Mesothelial cell of epicardium (in vitro differentiated cells): Measurements from ENCODE around the gene SEPTIN2. TPM values are rescaled to one million over a fixed set of nuclear protein-coding genes. Genes with fewer than 3 reads are reported as not detected.
"Not testable (repeated sequence)": the region's sequence is repeated elsewhere in the genome, so short reads cannot be mapped to it uniquely, and the experiment has no call there.

Experiments
- DNase-seq, 2 experiments: peaks; one replicate each; pipeline ENCODE4 v3.0.0; 2021; ENCODE audit warnings: low spot score in 2 of 2; ENCODE audit not compliant: unreplicated experiment in 2 of 2
- H3K27ac Mint-ChIP-seq: 2 replicates; pipeline ENCODE4 v1.8.0; 2021; ENCODE audit warnings: mixed read lengths
- H3K27me3 Mint-ChIP-seq: 2 replicates; pipeline ENCODE4 v1.8.0; 2021; ENCODE audit warnings: low read depth, mixed read lengths
- H3K36me3 Mint-ChIP-seq: 2 replicates; pipeline ENCODE4 v1.8.0; 2021; ENCODE audit warnings: mixed read lengths
- H3K4me1 Mint-ChIP-seq: 2 replicates; pipeline ENCODE4 v1.8.0; 2021; ENCODE audit warnings: mixed read lengths
- H3K4me3 Mint-ChIP-seq: 2 replicates; pipeline ENCODE4 v1.8.0; 2021; ENCODE audit warnings: mild to moderate bottlenecking, moderate library complexity, mixed read lengths
- H3K9me3 Mint-ChIP-seq: 2 replicates; pipeline ENCODE4 v1.8.0; 2021; ENCODE audit warnings: mixed read lengths
- CTCF ChIP-seq: fragments of 200-600 bp; sonication (generic); IDR thresholded peaks from one replicate; pipeline ENCODE4 v1.5.0; 2021; ENCODE audit warnings: antibody characterized with exemption; ENCODE audit not compliant: unreplicated experiment
- total RNA-seq: library from RNA; stranded (reverse); gene quantifications from 3 replicates; pipeline ENCODE4 v1.2.1, GENCODE V29; 2021

The SEPTIN2 gene
- total RNA-seq, 1 donor from 2014 or later: 522 TPM

GRCh38 chr2:241275504-241275903 is 40.2 kb upstream of the SEPTIN2 start:
- Mint-ChIP-seq H3K9me3 (peaks cover 19% of the 10 kb centered on the region), H3K4me3 (no peak overlapping the region)

GRCh38 chr2:241275910-241276309 is 39.8 kb upstream of the SEPTIN2 start:
- Mint-ChIP-seq H3K4me3 (no peak overlapping the region), H3K36me3 (peaks cover 23% of the 10 kb centered on the region), H3K9me3 (peaks cover 19% of the 10 kb centered on the region), H3K27ac (no peak overlapping the region), H3K4me1 (peaks cover 16% of the 10 kb centered on the region), H3K27me3 (no peaks in the 10 kb centered on the region)
- no peak for TF ChIP-seq CTCF
- no peak for DNase-seq

More at GRCh38 chr2:241275504-241275903, 40.2 kb upstream of the SEPTIN2 start:
- Mint-ChIP-seq H3K27me3 (no peaks in the 10 kb centered on the region), H3K36me3 (peaks cover 23% of the 10 kb centered on the region), H3K4me1 (peaks cover 20% of the 10 kb centered on the region), H3K27ac (no peak overlapping the region)
- no peak for DNase-seq
- TF ChIP-seq CTCF: no peak

- H3K27me3 Mint-ChIP-seq, H3K27ac Mint-ChIP-seq, H3K4me3 Mint-ChIP-seq, DNase-seq: not testable (repeated sequence)
- Mint-ChIP-seq H3K9me3 (peaks cover 19% of the 10 kb centered on the region), H3K36me3 (peaks cover 23% of the 10 kb centered on the region), H3K4me1 (peaks cover 19% of the 10 kb centered on the region)
These were observed 37.4 kb upstream of the SEPTIN2 start for GRCh38 chr2:241278306-241278705.

GRCh38 chr2:241279413-241279812 is 36.3 kb upstream of the SEPTIN2 start:
- peak overlapping the region; percentile 80 for H3K27ac Mint-ChIP-seq
- no peaks in the 10 kb centered on the region for H3K27me3 Mint-ChIP-seq
- H3K4me3 Mint-ChIP-seq: no peak overlapping the region
- no peak for TF ChIP-seq CTCF
- peaks cover 19% of the 10 kb centered on the region for H3K9me3 Mint-ChIP-seq
- DNase-seq: no peak
- peaks cover 21% of the 10 kb centered on the region for H3K4me1 Mint-ChIP-seq
- H3K36me3 Mint-ChIP-seq: peaks cover 23% of the 10 kb centered on the region

GRCh38 chr2:241279828-241280227 is 35.9 kb upstream of the SEPTIN2 start:
- H3K9me3 Mint-ChIP-seq: peaks cover 18% of the 10 kb centered on the region
- peaks cover 21% of the 10 kb centered on the region for H3K4me1 Mint-ChIP-seq
- peak overlapping the region; percentile 80 for H3K27ac Mint-ChIP-seq
- H3K27me3 Mint-ChIP-seq: no peaks in the 10 kb centered on the region
- no peak for DNase-seq
- H3K36me3 Mint-ChIP-seq: peaks cover 21% of the 10 kb centered on the region
- TF ChIP-seq CTCF: no peak
- H3K4me3 Mint-ChIP-seq: no peak overlapping the region

GRCh38 chr2:241280291-241280690 is 35.4 kb upstream of the SEPTIN2 start:
- Mint-ChIP-seq H3K36me3 (peaks cover 16% of the 10 kb centered on the region), H3K4me1 (peaks cover 21% of the 10 kb centered on the region), H3K9me3 (peaks cover 14% of the 10 kb centered on the region), H3K27ac (no peak overlapping the region), H3K27me3 (no peaks in the 10 kb centered on the region), H3K4me3 (no peak overlapping the region)
- TF ChIP-seq CTCF: no peak
- DNase-seq: no peak
